HG03103 (cell line): ENCODE measurements around the gene PPIG.
A peak's percentile ranks its signal among the peaks of the same experiment; 100 is the strongest.
"Not testable (repeated sequence)": the region's sequence is repeated elsewhere in the genome, so short reads cannot be mapped to it uniquely, and the experiment has no call there.

ENCODE experiments used
- ATAC-seq: cut with Tn5 transposase; IDR thresholded peaks from one replicate; pipeline ENCODE4 v1.9.1; 2021; ENCODE audit warnings: low read depth; ENCODE audit not compliant: unreplicated experiment

The PPIG gene

DNA sequence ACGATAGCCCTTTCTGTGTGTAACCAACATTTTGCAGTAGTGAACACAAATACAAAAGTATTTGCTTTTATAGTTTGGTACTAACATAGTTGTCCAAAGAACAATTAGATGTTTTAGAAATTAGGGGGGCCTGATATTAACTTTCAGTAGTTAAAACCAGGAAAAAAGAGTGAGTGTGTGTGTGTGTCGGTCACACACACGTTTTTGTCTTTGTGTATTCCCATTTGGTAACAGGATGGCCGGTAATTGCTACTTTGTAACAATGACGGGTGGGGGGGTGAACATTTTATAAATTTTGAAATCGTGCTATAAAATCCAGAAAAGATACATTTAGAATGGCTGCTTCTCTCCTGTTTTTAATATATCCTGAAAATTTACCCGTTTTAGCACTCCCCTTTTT lies 1.5 kb downstream of the PPIG start:
- no peak for ATAC-seq

DNA sequence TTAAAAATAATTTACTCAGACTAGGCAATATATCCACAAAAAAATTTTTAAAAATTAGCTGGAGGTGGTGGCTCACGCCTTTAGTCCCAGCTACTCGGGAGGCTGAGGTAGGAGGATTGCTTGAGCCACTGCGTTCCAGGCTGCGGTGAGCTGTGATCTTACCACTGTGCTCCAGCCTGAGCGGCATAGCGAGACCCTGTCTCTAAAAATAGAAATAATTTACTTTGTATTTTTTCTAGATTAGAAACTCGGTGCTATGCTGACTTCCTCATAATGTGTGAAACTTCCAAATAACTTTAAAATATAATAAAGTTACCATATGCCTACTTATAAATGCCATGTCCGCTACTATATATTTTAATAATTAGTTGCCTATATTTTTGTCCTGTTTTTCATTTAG lies 6.7 kb downstream of the PPIG start:
- no peak for ATAC-seq

DNA sequence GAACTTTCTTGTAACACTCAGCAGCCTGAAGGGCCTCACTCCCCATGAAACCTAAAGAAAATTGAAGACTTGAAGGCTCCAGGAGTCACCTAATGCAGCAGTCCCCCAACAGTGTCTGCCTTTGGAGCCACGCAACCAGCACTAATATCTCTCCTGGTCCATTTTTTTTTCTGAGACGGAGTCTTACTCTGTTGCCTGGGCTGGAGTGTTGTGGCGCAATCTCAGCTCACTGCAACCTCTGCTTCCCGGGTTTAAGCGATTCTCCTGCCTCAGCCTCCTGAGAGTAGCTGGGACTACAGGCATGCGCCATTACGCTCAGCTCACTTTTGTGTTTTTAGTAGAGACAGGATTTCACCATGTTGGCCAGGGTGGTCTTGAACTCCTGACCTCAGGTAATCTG lies 12.4 kb downstream of the PPIG start:
- ATAC-seq: not testable (repeated sequence)

DNA sequence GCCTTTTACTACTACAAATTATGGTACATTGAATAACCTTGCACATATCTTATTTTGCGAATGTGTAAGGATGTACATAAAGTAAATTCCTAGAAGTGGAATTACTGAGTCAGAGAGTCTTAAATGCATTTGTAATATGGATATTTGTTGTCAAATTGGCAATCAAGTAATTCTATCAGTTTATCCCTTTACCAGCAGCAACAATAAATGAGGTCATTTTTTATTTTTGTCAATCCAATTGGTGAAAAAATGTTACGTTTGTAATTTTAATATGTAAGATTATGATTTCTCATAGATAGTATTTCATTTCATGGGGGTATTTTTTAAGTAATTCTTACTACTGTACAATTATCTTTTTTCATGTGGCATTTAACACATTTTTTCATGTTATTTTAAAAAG lies 14.8 kb downstream of the PPIG start:
- no peak for ATAC-seq

DNA sequence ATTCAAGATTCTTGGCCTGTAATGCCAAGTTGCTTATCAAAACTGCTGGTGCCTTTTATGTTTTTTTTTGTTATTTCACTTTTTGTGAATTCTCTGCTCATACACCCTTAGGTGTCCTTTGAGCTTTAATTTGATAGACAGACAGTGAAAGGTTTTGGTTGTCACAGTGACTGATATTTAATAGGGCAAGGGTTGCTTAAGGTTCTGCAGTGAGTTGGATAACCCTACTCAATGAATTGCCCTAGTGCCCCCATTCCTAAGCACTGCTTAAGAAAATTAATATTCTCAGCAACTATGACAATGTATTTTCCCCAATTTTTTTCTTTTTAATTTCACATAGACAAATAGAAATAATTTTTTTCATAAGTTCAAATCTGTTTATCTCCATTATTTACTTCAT lies 15.4 kb downstream of the PPIG start:
- no peak for ATAC-seq

DNA sequence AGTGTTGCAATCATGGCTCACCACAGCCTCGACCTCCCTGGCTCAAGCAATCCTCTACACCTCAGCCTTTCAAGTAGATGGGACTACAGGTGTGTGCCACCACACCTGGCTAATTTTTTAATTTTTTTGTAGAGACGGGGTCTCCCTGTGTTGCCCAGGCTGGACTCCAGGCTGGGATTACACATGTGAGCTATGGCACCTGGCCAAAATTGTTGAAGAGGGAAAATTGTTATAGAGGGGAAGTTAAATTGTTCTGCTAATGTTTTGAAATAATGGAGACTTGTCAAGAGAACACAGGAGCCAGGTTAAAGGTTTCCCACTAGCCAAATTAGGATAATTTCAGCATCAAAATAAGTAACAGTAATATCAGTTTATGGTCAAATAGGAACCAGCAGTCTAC lies 25.1 kb downstream of the PPIG start:
- ATAC-seq: no peak

DNA sequence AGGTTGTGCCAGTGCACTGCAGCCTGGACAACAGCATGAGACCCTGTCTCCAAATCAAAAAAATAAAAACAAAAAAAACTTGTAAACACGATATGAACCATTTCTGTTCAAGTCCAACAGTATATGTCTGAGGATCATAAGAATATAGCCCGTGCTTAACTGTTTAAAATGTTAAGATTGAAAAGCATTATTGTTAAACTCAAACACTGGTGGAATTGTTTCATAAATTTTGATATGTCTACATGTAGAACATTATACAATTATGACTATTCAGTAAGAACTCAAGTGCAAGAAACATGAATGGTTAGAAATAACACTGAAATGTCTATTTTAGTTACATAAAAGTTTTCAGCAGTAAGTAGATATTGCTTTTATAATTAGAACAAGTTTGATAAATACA lies 29.7 kb downstream of the PPIG start:
- ATAC-seq: no peak

DNA sequence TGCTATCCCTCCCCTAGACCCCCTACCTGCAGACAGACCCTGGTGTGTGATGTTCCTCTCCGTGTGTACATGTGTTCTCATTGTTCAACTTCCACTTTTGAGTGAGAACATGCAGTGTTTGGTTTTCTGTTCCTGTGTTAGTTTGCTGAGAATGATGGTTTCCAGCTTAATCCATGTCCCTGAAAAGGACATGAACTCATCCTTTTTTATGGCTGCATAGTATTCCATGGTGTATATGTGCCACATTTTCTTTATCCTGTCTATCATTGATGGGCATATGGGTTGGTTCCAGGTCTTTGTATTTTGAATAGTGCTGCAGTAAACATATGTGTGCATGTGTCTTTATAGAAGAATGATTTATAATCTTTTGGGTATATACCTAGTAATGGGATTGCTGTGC lies 31.8 kb downstream of the PPIG start:
- ATAC-seq: not testable (repeated sequence)

DNA sequence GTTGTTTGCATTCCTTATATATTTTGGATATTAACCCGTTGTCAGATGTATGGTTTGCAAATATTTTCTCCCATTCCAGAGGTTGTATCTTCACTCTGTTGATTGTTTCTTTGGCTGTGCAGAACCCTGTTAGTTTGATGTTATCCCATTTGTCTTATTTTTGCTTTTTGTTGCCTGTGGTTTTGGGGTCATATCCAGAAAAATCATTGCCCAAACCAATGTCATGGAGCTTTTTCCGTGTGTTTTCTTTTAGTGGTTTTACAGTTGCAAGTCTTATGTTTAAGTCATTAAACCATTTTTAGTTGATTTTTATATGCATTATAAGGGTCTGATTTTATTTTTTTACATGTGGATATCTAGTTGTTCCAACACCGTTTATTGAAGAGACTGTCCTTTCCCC lies 35.8 kb downstream of the PPIG start:
- no peak for ATAC-seq

DNA sequence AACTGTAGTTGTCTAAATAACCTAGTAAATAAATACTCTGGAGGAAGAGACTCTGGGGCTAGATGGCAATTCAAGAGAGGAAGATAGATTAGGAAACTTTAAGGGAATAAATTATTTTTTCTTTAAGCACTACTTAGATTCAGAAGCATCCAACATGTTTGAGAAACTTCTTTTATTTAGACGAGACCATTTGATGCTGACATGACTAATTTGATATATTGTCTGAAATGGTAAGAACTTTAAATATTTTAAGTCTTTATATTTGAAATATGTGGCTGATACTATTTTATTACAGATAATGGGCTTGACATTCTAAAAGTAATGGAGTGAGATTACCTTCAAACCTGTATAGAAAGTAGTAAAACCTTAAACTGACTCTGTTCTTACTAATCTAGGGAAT lies 36.4 kb downstream of the PPIG start:
- no peak for ATAC-seq

DNA sequence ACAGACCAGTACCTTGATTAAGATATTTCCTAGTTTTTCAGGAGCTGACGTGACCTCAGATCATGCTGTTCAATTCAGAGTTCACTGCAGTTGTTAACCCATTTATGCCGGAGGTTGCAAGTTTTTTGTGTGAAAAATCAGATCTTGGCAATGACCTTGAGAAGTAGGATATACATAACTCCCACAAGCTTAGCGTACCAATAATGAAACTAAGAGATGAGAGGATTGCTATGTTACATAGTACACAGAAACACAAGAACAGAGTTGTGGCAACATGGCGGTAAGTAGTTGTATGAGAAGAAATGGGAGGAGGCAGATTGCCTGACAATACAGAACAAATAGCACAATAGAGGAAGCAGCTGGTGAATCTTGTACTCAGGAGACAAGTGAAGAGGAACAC lies 39.1 kb downstream of the PPIG start:
- no peak for ATAC-seq

DNA sequence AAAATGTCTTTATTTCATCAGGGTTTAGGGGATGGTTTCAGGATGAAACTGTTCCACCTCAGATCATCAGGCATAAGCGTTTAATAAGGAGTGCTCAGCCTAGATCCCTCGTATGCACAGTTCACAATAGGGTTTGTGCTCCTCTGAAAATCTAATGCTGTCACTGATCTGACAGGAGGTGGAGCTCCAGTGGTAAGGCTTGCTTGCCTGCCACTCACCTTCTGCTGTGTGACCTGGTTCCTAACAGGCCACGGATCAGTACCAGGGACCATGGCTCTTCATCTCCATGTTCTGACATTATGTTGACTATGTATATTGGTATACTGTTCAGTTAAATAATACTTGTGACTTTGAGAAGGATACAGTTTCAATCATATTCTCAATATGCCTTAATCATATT lies 41.6 kb downstream of the PPIG start:
- ATAC-seq: no peak

DNA sequence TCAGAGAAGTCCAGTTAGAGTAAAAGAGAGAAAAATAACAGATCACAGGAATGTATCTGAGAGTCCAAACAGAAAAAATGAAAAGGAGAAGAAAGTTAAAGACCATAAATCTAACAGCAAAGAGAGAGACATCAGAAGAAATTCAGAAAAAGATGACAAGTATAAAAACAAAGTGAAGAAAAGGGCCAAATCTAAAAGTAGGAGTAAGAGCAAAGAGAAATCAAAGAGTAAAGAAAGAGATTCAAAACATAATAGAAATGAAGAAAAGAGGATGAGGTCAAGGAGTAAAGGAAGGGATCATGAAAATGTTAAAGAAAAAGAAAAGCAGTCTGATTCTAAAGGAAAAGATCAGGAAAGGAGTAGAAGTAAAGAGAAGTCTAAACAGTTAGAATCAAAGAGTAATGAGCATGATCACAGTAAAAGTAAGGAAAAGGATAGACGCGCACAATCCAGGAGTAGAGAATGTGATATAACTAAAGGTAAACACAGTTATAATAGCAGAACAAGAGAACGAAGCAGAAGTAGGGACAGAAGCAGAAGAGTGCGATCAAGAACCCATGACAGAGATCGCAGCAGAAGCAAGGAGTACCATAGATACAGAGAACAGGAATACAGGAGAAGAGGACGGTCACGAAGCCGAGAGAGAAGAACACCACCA lies 52.4 kb downstream of the PPIG start:
- no peak for ATAC-seq

DNA sequence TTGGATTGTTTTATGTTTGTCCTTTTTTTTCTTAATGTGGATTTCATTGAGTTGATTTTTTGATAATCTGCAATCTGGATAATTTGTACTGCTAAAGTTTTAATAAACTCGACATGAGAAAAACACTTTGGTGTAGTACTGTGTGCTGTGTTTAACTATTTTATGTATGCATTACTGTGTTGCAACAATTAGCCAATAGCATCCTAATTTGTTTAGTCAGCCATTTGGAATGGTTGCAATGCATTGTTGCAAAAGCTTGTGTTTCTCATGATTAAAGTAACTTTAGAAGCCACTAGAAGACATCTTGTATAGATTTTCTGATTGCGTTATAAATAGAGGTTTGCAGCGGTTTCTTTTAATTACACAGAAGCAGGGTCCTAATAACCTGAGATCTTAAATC lies 53.5 kb downstream of the PPIG start:
- no peak for ATAC-seq

DNA sequence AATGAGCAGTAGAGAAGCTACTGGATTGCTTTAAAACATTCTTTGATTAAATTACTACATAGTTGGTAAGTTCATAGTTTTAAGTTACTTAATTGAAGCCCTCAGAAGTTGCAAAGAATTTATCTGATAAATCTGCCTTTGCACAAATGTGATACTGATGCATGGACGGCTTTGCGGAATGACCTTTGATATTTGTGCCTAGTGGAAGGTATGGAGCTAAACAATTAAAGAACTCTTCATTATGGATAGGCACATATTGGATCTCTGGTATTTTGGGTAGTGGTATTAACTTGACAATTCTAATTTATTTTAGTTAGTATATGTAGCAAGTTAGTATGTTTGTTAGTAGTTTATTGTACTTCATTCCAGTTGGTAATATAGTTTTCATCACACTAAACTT lies 56.0 kb downstream of the PPIG start:
- no peak for ATAC-seq

DNA sequence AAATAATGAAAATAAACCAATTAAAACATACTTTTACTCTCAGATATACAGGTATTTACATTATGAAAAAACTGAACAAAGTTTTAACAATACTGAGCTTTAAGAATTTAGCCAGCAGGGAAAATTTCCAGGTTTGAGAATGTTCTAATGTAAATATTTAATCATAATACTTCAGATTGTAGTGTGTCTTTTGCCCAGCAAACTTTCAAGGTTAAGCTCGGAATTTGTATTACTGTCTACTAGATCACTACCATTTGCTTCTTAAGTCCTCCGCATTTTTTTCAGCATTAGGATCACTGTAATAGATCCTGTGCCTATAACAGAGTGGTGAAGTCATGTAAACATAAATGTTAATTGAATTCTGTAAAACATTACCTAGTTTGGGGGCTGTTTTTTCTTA lies 57.3 kb downstream of the PPIG start:
- no peak for ATAC-seq

DNA sequence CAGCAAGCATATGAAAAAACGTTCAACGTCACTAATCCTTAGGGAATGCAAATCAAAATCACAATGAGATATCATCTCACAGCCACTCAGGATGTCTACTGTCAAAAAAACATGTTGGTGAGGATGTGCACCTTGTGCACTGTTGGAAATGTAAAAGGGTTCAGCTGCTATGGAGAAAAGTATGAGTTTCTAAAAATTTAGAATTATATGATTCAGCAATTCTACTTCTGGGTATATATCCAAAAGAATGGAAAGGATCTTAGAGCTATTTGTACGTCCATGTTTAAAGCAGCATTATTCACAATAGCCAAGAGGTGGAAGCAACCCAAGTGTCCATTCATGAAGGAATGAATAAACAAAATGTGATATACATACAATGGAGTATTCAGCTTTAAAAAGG lies 60.0 kb downstream of the PPIG start:
- ATAC-seq: no peak

DNA sequence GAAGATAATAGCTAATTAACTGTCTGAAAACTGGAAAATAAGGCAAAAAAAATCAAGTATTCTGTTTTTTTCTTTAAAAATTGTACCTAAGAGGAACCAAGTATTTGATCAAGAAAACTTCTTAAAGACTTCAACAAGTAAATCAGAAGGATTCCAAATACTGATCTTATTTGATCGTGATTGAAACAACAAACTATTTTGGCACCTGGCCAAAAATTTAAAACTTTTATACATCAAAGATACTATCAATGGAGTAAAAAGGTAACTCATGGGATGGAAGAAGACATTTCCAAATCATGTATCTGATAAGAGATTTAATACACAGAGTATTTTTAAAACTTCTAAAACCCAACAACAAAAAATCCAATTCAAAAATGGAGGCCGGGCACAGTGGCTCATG lies 63.3 kb downstream of the PPIG start:
- ATAC-seq: no peak

DNA sequence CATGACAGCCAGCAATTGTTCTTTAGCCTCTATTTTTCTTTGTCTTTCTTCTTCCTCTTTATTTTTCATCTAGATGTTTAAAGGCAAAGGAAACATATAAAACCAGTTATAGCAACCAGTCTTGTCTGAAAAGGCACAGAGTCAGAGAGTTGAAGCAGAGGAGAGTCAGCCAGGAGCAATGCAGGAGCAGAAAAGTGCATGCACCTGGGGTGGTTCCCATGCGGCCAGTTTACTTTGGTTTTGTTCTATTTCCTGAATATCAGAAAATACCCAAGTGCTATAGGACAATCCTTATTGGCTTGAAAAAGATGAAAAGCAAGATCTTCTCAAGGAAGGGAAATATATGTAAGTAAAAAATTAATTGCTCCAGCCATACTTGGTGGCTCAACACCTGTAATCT lies 65.1 kb downstream of the PPIG start:
- no peak for ATAC-seq

DNA sequence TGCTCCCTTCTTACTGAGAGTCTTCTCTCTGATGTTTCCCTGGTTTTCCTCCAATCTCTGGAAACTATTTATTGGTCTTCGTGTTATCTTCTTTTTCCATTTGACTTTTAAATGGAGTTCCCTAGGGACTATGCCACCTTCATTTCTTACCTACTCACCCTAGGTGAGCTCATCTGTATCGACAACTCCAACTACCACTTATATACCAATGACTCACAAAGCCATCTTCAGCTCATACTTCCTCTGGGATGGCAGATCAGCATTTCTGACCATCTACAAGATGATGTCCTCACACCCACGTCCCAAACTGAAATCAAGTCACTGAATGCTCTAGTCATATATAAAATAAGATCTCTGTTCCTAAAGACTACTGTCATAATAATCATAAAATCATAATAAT lies 69.5 kb downstream of the PPIG start:
- no peak for ATAC-seq

DNA sequence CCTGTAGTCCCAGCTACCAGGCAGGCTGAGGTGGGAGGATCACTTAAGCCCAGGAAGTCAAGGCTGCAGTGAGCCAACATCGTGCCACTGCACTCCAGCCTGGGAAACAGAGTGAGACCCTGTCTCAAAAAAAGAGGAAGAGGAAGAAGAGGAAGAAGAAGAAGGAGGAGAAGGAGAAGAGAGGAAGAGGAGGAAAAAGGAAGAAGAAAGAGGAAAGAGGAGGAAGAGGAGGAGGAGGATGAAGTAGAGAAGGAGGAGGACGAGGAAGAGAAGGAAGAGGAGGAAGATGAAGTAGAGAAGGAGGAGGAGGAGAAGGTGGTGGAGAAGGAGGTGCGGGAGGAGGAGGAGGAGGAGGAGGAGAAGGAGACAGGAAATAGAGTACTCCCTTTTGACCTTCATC lies 72.0 kb downstream of the PPIG start:
- ATAC-seq: no peak

DNA sequence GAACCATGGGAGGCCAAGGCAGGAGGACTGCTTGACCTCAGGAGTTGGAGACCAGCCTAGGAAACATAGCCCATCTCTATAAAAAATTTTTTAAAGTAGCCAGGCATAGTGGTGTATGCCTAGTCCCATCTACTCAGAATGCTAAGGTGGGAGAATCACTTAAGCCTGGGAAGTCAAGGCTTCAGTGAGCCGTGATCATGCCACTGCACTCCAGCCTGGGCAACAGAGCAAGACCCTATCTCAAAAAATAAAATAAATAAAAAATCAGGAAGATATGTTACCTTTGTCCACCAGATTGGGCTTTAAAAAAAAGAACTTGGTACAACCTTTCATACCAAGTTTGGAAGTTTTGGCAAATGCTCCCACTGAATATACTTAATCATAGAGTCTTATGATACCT lies 74.7 kb downstream of the PPIG start:
- no peak for ATAC-seq

DNA sequence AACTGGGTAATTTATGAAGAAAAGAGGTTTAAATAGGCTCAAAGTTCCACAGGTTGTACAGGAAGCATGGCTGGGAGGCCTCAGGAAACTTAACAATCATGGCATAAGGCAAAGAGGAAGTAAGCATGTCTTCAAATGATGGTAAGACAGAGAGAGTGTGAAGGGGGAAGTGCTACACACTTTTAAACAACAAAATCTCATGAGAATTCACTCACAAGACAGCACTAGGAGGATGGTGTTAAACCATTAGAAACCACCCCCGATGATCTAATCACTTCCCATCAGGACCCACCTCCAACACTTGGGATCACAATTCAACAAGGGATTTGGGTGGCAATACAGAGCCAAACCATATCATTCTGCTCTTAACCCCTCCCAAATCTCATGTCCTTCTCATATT lies 75.2 kb downstream of the PPIG start:
- peak; percentile 61 for ATAC-seq
